ENCODE results near the gene RIMKLA. TPM values are rescaled to one million over a fixed set of nuclear protein-coding genes. Genes with fewer than 3 reads are reported as not detected.

Gene RIMKLA
- total RNA-seq, 1 donor from 2014 or later: 0.29 TPM

GRCh38 chr1:42450061-42450460 is 69.5 kb downstream of the RIMKLA start:
- no peak overlapping the region for H3K4me3 ChIP-seq (ENCODE audit: low read depth, low read length)
- TF ChIP-seq CTCF (IDR thresholded peaks at IDR 0.05; ENCODE audit: insufficient read depth, low read length, poor library complexity, severe bottlenecking): no peak
- no peaks in the 10 kb centered on the region for H3K36me3 ChIP-seq (ENCODE audit: control insufficient read depth, insufficient read depth, low read length)
- H3K27me3 ChIP-seq (ENCODE audit: control insufficient read depth, insufficient read depth, low read length): no peaks in the 10 kb centered on the region
- no peak for DNase-seq (ENCODE audit: low read depth)

- Histone ChIP-seq H3K4me3 (ENCODE audit: low read depth, low read length) (no peak overlapping the region), H3K36me3 (ENCODE audit: control insufficient read depth, insufficient read depth, low read length) (no peaks in the 10 kb centered on the region), H3K27me3 (ENCODE audit: control insufficient read depth, insufficient read depth, low read length) (no peaks in the 10 kb centered on the region)
- DNase-seq (ENCODE audit: low read depth): no peak
- no peak for TF ChIP-seq CTCF (IDR thresholded peaks at IDR 0.05; ENCODE audit: insufficient read depth, low read length, poor library complexity, severe bottlenecking)
Measured at GRCh38 chr1:42453386-42453785, 72.8 kb downstream of the RIMKLA start.

- DNase-seq (ENCODE audit: low read depth): no peak
- no peaks in the 10 kb centered on the region for H3K36me3 ChIP-seq (ENCODE audit: control insufficient read depth, insufficient read depth, low read length)
- TF ChIP-seq CTCF (IDR thresholded peaks at IDR 0.05; ENCODE audit: insufficient read depth, low read length, poor library complexity, severe bottlenecking): no peak
- no peak overlapping the region for H3K4me3 ChIP-seq (ENCODE audit: low read depth, low read length)
- H3K27me3 ChIP-seq (ENCODE audit: control insufficient read depth, insufficient read depth, low read length): no peaks in the 10 kb centered on the region
Measured at GRCh38 chr1:42454403-42454802, 73.8 kb downstream of the RIMKLA start.

GRCh38 chr1:42456010-42456753 is 75.6 kb downstream of the RIMKLA start, which contains the start of the genes PPCS and ZMYND12:
PPCS (plus strand) TSS chr1:42456543; CDS start chr1:42456566, 23 bp downstream.
ZMYND12 (minus strand) TSS chr1:42456022; CDS start chr1:42455997, 25 bp downstream.
- Histone ChIP-seq H3K27me3 (ENCODE audit: control insufficient read depth, insufficient read depth, low read length) (no peaks in the 10 kb centered on the region), H3K36me3 (ENCODE audit: control insufficient read depth, insufficient read depth, low read length) (no peaks in the 10 kb centered on the region), H3K4me3 (ENCODE audit: low read depth, low read length) (peak within 1 kb of the TSS; percentile 65)
- TF ChIP-seq CTCF (IDR thresholded peaks at IDR 0.05; ENCODE audit: insufficient read depth, low read length, poor library complexity, severe bottlenecking): no peak
- no peak for DNase-seq (ENCODE audit: low read depth)

GRCh38 chr1:42456754-42457089 is 76.1 kb downstream of the RIMKLA start:
- peak overlapping the region; percentile 65 for H3K4me3 ChIP-seq (ENCODE audit: low read depth, low read length)
- no peak for TF ChIP-seq CTCF (IDR thresholded peaks at IDR 0.05; ENCODE audit: insufficient read depth, low read length, poor library complexity, severe bottlenecking)
- DNase-seq (ENCODE audit: low read depth): no peak
- H3K27me3 ChIP-seq (ENCODE audit: control insufficient read depth, insufficient read depth, low read length): no peaks in the 10 kb centered on the region
- H3K36me3 ChIP-seq (ENCODE audit: control insufficient read depth, insufficient read depth, low read length): no peaks in the 10 kb centered on the region

- Histone ChIP-seq H3K4me3 (ENCODE audit: low read depth, low read length) (no peak overlapping the region), H3K27me3 (ENCODE audit: control insufficient read depth, insufficient read depth, low read length) (no peaks in the 10 kb centered on the region), H3K36me3 (ENCODE audit: control insufficient read depth, insufficient read depth, low read length) (no peaks in the 10 kb centered on the region)
- TF ChIP-seq CTCF (IDR thresholded peaks at IDR 0.05; ENCODE audit: insufficient read depth, low read length, poor library complexity, severe bottlenecking): no peak
- no peak for DNase-seq (ENCODE audit: low read depth)
Measured at GRCh38 chr1:42461196-42461595, 80.6 kb downstream of the RIMKLA start.
